HEK293 (cell line): ENCODE measurements around the gene EFNA2.
A peak's percentile ranks its signal among the peaks of the same experiment; 100 is the strongest.

Experiments used
- CTCF ChIA-PET: fragments of 350-600 bp; formaldehyde crosslinking; extraction: SDS; loops from one replicate; lab custom pipeline; 2021; ENCODE audit warnings: antibody characterized with exemption; lab: Yijun Ruan, JAX
- POLR2A ChIA-PET: fragments of 300-600 bp; formaldehyde crosslinking; extraction: SDS; loops from one replicate; lab custom pipeline; 2020; ENCODE audit warnings: antibody characterized with exemption, inconsistent platforms; lab: Yijun Ruan, JAX
- H3K27ac ChIP-seq: fragments of 200-500 bp; sonication (Bioruptor generic); 2 replicates; pipeline ENCODE4 v1.5.1; 2014; ENCODE audit warnings: low read depth, low read length, control low read depth, inconsistent platforms; ENCODE audit errors: extremely low read depth
- H3K36me3 ChIP-seq, 2 experiments: fragments of 200-500 bp in 1 of 2; sonication (Bioruptor generic) in 1 of 2; 1 replicate in 1 of 2; 2 replicates in 1 of 2; pipeline ENCODE4 v1.5.1; 2014 to 2017; ENCODE audit warnings: inconsistent platforms in 2 of 2, low read length in 2 of 2; ENCODE audit not compliant: control insufficient read depth in 2 of 2, insufficient read depth in 1 of 2
- H3K4me1 ChIP-seq: fragments of 200-500 bp; sonication (Bioruptor generic); 2 replicates; pipeline ENCODE4 v1.5.1; 2014; ENCODE audit warnings: mild to moderate bottlenecking, low read length, inconsistent platforms; ENCODE audit not compliant: control insufficient read depth, insufficient read depth
- H3K4me3 ChIP-seq: 2 replicates; pipeline ENCODE4 v1.5.1; 2011; ENCODE audit warnings: low read depth, mild to moderate bottlenecking, control low read depth, low read length, moderate library complexity
- H3K9me3 ChIP-seq: fragments of 200-500 bp; sonication (Bioruptor generic); 2 replicates; pipeline ENCODE4 v1.5.1; 2014; ENCODE audit warnings: low read depth, low read length, inconsistent platforms; ENCODE audit not compliant: control insufficient read depth, insufficient read depth
- BCL11A ChIP-seq: fragments of 450-650 bp; formaldehyde crosslinking; IDR thresholded peaks from 2 replicates; pipeline ENCODE4 v1.5.1; 2016; ENCODE audit warnings: low read depth, missing biosample characterization, missing genetic modification characterization
- EGR2 ChIP-seq: fragments of 450-650 bp; formaldehyde crosslinking; IDR thresholded peaks from 2 replicates; pipeline ENCODE4 v1.5.1; 2016; ENCODE audit warnings: low read depth, missing biosample characterization, missing genetic modification characterization
- GLI2 ChIP-seq: fragments of 450-650 bp; formaldehyde crosslinking; IDR thresholded peaks from 2 replicates; pipeline ENCODE4; 2017; ENCODE audit warnings: missing biosample characterization, missing genetic modification characterization, low read depth, borderline replicate concordance
- GLIS1 ChIP-seq: fragments of 450-650 bp; formaldehyde crosslinking; IDR thresholded peaks from 2 replicates; pipeline ENCODE4 v1.5.1; 2016; ENCODE audit warnings: missing biosample characterization, missing genetic modification characterization
- HOXC10 ChIP-seq: sonication (generic); formaldehyde crosslinking; IDR thresholded peaks from 2 replicates; pipeline ENCODE4 v1.8.1; 2023; ENCODE audit warnings: mild to moderate bottlenecking, missing genetic modification reagents
- MYNN ChIP-seq: fragments of 450-650 bp; formaldehyde crosslinking; IDR thresholded peaks from 2 replicates; pipeline ENCODE4 v1.5.1; 2016; ENCODE audit warnings: missing biosample characterization, missing genetic modification characterization, borderline replicate concordance
- OSR2 ChIP-seq: fragments of 450-650 bp; formaldehyde crosslinking; IDR thresholded peaks from 2 replicates; pipeline ENCODE4 v1.5.1; 2016; ENCODE audit warnings: missing biosample characterization, missing genetic modification characterization
- SCRT2 ChIP-seq: fragments of 450-650 bp; formaldehyde crosslinking; IDR thresholded peaks from 2 replicates; pipeline ENCODE4 v1.5.1; 2016; ENCODE audit warnings: missing biosample characterization, missing genetic modification characterization
- SP2 ChIP-seq: fragments of 450-650 bp; formaldehyde crosslinking; IDR thresholded peaks from 2 replicates; pipeline ENCODE4 v1.5.1; 2016; ENCODE audit warnings: missing biosample characterization, missing genetic modification characterization
- SP3 ChIP-seq: fragments of 450-650 bp; formaldehyde crosslinking; IDR thresholded peaks from 2 replicates; pipeline ENCODE4 v1.5.1; 2016; ENCODE audit warnings: missing biosample characterization, missing genetic modification characterization
- YY1 ChIP-seq: fragments of 450-650 bp; formaldehyde crosslinking; IDR thresholded peaks from 2 replicates; pipeline ENCODE4 v1.5.1; 2018; ENCODE audit warnings: missing biosample characterization, missing genetic modification characterization
- ZNF112 ChIP-seq: fragments of 450-650 bp; formaldehyde crosslinking; IDR thresholded peaks from 2 replicates; pipeline ENCODE4 v1.5.0; 2017; ENCODE audit warnings: missing biosample characterization, missing genetic modification characterization
- ZNF121 ChIP-seq: fragments of 450-650 bp; formaldehyde crosslinking; IDR thresholded peaks from 2 replicates; pipeline ENCODE4 v1.5.1; 2016; ENCODE audit warnings: missing biosample characterization, missing genetic modification characterization
- ZNF140 ChIP-seq: fragments of 450-650 bp; formaldehyde crosslinking; IDR thresholded peaks from 2 replicates; pipeline ENCODE4 v1.5.1; 2016; ENCODE audit warnings: missing biosample characterization, missing genetic modification characterization
- ZNF211 ChIP-seq: fragments of 450-650 bp; formaldehyde crosslinking; IDR thresholded peaks from 2 replicates; pipeline ENCODE4 v1.5.1; 2016; ENCODE audit warnings: low read depth, missing biosample characterization, missing genetic modification characterization
- ZNF214 ChIP-seq: fragments of 450-650 bp; formaldehyde crosslinking; IDR thresholded peaks from 2 replicates; pipeline ENCODE4 v1.5.1; 2017; ENCODE audit warnings: missing biosample characterization, mild to moderate bottlenecking, missing genetic modification characterization, borderline replicate concordance
- ZNF23 ChIP-seq: fragments of 450-650 bp; formaldehyde crosslinking; IDR thresholded peaks from 2 replicates; pipeline ENCODE4 v1.5.1; 2016; ENCODE audit warnings: missing biosample characterization, missing genetic modification characterization, borderline replicate concordance
- ZNF266 ChIP-seq: fragments of 450-650 bp; formaldehyde crosslinking; IDR thresholded peaks from 2 replicates; pipeline ENCODE4 v1.5.1; 2016; ENCODE audit warnings: missing biosample characterization, missing genetic modification characterization, low read depth
- ZNF311 ChIP-seq: fragments of 450-650 bp; formaldehyde crosslinking; IDR thresholded peaks from 2 replicates; pipeline ENCODE4 v1.5.1; 2017; ENCODE audit warnings: missing biosample characterization, missing genetic modification characterization, borderline replicate concordance
- ZNF335 ChIP-seq: fragments of 450-650 bp; formaldehyde crosslinking; conservative IDR thresholded peaks from 2 replicates; pipeline ENCODE4 v1.5.1; 2016; ENCODE audit warnings: missing biosample characterization, missing genetic modification characterization
- ZNF501 ChIP-seq: fragments of 450-650 bp; formaldehyde crosslinking; IDR thresholded peaks from 2 replicates; pipeline ENCODE4 v1.5.1; 2016; ENCODE audit warnings: missing biosample characterization, missing genetic modification characterization
- ZNF549 ChIP-seq: fragments of 450-650 bp; IDR thresholded peaks from 2 replicates; pipeline ENCODE4 v1.5.1; 2018; ENCODE audit warnings: missing biosample characterization, missing genetic modification characterization, mild to moderate bottlenecking, inconsistent platforms, moderate library complexity
- ZNF623 ChIP-seq: fragments of 450-650 bp; formaldehyde crosslinking; IDR thresholded peaks from 2 replicates; pipeline ENCODE4 v1.5.1; 2016; ENCODE audit warnings: missing biosample characterization, missing genetic modification characterization
- ZNF626 ChIP-seq: fragments of 450-650 bp; sonication (Bioruptor Pico); formaldehyde crosslinking; IDR thresholded peaks from 2 replicates; pipeline ENCODE4 v1.5.1; 2018; ENCODE audit warnings: missing biosample characterization, missing genetic modification characterization, inconsistent platforms
- ZNF664 ChIP-seq: fragments of 450-650 bp; formaldehyde crosslinking; IDR thresholded peaks from 2 replicates; pipeline ENCODE4 v1.5.1; 2016; ENCODE audit warnings: missing biosample characterization, missing genetic modification characterization
- ZNF670 ChIP-seq: fragments of 450-650 bp; formaldehyde crosslinking; IDR thresholded peaks from 2 replicates; pipeline ENCODE4 v1.5.1; 2016; ENCODE audit warnings: missing biosample characterization, missing genetic modification characterization, low read depth
- ZNF707 ChIP-seq: fragments of 450-650 bp; formaldehyde crosslinking; IDR thresholded peaks from 2 replicates; pipeline ENCODE4 v1.5.1; 2016; ENCODE audit warnings: missing biosample characterization, missing genetic modification characterization
- ZNF830 ChIP-seq: fragments of 450-650 bp; IDR thresholded peaks from 2 replicates; pipeline ENCODE4 v1.5.0; 2018; ENCODE audit warnings: missing biosample characterization, missing genetic modification characterization, low read depth, mild to moderate bottlenecking, moderate library complexity
- ZNF843 ChIP-seq: fragments of 450-650 bp; formaldehyde crosslinking; IDR thresholded peaks from 2 replicates; pipeline ENCODE4 v1.5.1; 2016; ENCODE audit warnings: missing biosample characterization, missing genetic modification characterization
- ZXDB ChIP-seq: fragments of 450-650 bp; formaldehyde crosslinking; IDR thresholded peaks from 2 replicates; pipeline ENCODE4 v1.5.1; 2016; ENCODE audit warnings: missing biosample characterization, missing genetic modification characterization
- TF ChIP-seq, protein P1 (sequence below): fragments of 450-650 bp; formaldehyde crosslinking; optimal IDR thresholded peaks from 2 replicates; pipeline ENCODE3; 2016; ENCODE audit warnings: missing biosample characterization, mild to moderate bottlenecking, missing genetic modification characterization
- TF ChIP-seq, protein P2 (sequence below): fragments of 450-650 bp; formaldehyde crosslinking; IDR thresholded peaks from 2 replicates; pipeline ENCODE4 v1.5.1; 2016; ENCODE audit warnings: missing biosample characterization, missing genetic modification characterization
- TF ChIP-seq, protein P3 (sequence below): sonication (generic); formaldehyde crosslinking; IDR thresholded peaks from 2 replicates; pipeline ENCODE4 v1.8.1; 2022; ENCODE audit warnings: mild to moderate bottlenecking, moderate library complexity, missing genetic modification reagents

The EFNA2 gene

DNA sequence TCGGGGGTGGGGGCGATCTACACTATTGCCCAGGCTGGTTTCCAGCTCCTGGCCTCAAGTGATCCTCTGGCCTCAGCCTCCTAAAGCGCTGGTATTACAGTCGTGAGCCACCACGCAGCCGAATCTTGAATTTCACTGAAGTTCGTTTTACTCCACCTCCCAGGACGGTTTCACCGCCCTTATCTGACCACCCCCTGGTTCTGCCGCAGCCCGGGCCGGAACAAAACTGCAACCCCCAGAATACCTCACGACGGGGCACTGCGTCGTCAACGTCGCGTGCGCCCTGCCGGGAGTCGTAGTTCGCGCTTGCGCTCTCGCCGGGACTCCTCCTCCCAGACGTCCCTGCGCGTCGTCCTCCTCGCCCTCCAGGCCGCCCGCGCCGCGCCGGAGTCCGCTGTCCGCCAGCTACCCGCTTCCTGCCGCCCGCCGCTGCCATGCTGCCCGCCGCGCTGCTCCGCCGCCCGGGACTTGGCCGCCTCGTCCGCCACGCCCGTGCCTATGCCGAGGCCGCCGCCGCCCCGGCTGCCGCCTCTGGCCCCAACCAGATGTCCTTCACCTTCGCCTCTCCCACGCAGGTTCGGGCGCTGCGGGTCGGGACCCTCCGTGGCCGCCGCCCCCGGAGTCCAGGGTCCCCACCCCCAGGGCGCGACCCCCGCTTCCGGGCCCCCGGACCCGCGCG lies 44.1 kb upstream of the EFNA2 start, which contains the start of gene ATP5F1D:
ATP5F1D (plus strand) TSS at position 335 of the 679 bp plus-strand sequence; CDS start at position 435, 100 bp downstream.
- Histone ChIP-seq H3K9me3 (no peaks in the 10 kb centered on the region), H3K27ac (peak within 1 kb of the TSS; percentile 63), H3K4me1 (peaks cover 8% of the 10 kb centered on the region), H3K4me3 (peak within 1 kb of the TSS; percentile 75), H3K36me3 (peaks cover 0 to 11% of the 10 kb centered on the region in 2 experiments; a peak in 1 of 3 replicates)
- ChIA-PET POLR2A (interaction anchor here (1.0 to 7.7 kb wide), 6 partner anchors 11 to 34 kb away, joined by 3 to 231 read pairs (median 6); partner anchors contain the start of genes CIRBP and FAM174C), CTCF (interaction anchor here (0.6 to 3.8 kb wide), 10 partner anchors 24 to 474 kb away, joined by 3 to 19 read pairs (median 4); partner anchors contain the start of genes ARHGAP45 and WDR18)
- TF ChIP-seq, protein P1, sequence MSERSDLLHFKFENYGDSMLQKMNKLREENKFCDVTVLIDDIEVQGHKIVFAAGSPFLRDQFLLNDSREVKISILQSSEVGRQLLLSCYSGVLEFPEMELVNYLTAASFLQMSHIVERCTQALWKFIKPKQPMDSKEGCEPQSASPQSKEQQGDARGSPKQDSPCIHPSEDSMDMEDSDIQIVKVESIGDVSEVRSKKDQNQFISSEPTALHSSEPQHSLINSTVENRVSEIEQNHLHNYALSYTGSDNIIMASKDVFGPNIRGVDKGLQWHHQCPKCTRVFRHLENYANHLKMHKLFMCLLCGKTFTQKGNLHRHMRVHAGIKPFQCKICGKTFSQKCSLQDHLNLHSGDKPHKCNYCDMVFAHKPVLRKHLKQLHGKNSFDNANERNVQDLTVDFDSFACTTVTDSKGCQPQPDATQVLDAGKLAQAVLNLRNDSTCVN (tag by site-specific recombination) = peak; percentile 81
- TF ChIP-seq SCRT2 (tag by site-specific recombination) = no peak
- TF ChIP-seq, protein P2, sequence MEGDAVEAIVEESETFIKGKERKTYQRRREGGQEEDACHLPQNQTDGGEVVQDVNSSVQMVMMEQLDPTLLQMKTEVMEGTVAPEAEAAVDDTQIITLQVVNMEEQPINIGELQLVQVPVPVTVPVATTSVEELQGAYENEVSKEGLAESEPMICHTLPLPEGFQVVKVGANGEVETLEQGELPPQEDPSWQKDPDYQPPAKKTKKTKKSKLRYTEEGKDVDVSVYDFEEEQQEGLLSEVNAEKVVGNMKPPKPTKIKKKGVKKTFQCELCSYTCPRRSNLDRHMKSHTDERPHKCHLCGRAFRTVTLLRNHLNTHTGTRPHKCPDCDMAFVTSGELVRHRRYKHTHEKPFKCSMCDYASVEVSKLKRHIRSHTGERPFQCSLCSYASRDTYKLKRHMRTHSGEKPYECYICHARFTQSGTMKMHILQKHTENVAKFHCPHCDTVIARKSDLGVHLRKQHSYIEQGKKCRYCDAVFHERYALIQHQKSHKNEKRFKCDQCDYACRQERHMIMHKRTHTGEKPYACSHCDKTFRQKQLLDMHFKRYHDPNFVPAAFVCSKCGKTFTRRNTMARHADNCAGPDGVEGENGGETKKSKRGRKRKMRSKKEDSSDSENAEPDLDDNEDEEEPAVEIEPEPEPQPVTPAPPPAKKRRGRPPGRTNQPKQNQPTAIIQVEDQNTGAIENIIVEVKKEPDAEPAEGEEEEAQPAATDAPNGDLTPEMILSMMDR (tag by site-specific recombination) = 0 out of 2 replicates have a peak, but pooled peaks have one; percentile 16
- TF ChIP-seq ZNF670 (tag by site-specific recombination) = no peak
- TF ChIP-seq, protein P3, sequence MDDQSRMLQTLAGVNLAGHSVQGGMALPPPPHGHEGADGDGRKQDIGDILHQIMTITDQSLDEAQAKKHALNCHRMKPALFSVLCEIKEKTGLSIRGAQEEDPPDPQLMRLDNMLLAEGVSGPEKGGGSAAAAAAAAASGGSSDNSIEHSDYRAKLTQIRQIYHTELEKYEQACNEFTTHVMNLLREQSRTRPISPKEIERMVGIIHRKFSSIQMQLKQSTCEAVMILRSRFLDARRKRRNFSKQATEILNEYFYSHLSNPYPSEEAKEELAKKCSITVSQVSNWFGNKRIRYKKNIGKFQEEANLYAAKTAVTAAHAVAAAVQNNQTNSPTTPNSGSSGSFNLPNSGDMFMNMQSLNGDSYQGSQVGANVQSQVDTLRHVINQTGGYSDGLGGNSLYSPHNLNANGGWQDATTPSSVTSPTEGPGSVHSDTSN (CRISPR knock-in tag) = peak; percentile 81; the same call in 1 of the 2 replicates
- TF ChIP-seq SP3 (tag by site-specific recombination) = peak; percentile 88
- TF ChIP-seq EGR2 (tag by site-specific recombination) = no peak
- peak; percentile 85 for TF ChIP-seq ZNF335 (tag by site-specific recombination)
- TF ChIP-seq GLIS1 = peak; percentile 98
- TF ChIP-seq ZNF664 (tag by site-specific recombination) = no peak
- peak; percentile 65 for TF ChIP-seq SP2 (tag by site-specific recombination)
- TF ChIP-seq ZNF211 (tag by site-specific recombination) = no peak
- no peak for TF ChIP-seq ZNF843
- TF ChIP-seq ZNF121 (tag by site-specific recombination) = no peak
- TF ChIP-seq HOXC10 = no peak
- TF ChIP-seq ZNF112 (tag by site-specific recombination) = no peak
- TF ChIP-seq ZNF707 (tag by site-specific recombination) = no peak
- TF ChIP-seq ZNF626 (tag by site-specific recombination) = no peak
- TF ChIP-seq ZNF214 = no peak
- TF ChIP-seq MYNN (tag by site-specific recombination) = no peak
- no peak for TF ChIP-seq BCL11A (tag by site-specific recombination)
- no peak for TF ChIP-seq ZNF501 (tag by site-specific recombination)
- no peak for TF ChIP-seq OSR2 (tag by site-specific recombination)
- peak; percentile 75 for TF ChIP-seq ZXDB (tag by site-specific recombination)
- TF ChIP-seq GLI2 = no peak
- no peak for TF ChIP-seq ZNF311 (tag by site-specific recombination)
- no peak for TF ChIP-seq ZNF830 (tag by site-specific recombination)
- no peak for TF ChIP-seq ZNF23
- peak; percentile 55; the same call in 1 of the 2 replicates for TF ChIP-seq YY1 (tag by site-specific recombination)
- no peak for TF ChIP-seq ZNF140 (tag by site-specific recombination)
- TF ChIP-seq ZNF549 (tag by site-specific recombination) = no peak
- no peak for TF ChIP-seq ZNF623 (tag by site-specific recombination)
- TF ChIP-seq ZNF266 (tag by site-specific recombination) = no peak
